ENCODE measurements around the gene RAB8B. TPM values are rescaled to one million over a fixed set of nuclear protein-coding genes. Genes with fewer than 3 reads are reported as not detected.

Gene RAB8B
- total and polyA plus RNA-seq, 5 donors from 2014 or later = 67.4 to 114 (median 77.7) TPM

GRCh38 chr15:63226155-63226883 is 36.9 kb downstream of the RAB8B start:
- peaks cover 13% of the 10 kb centered on the region for H3K36me3 Mint-ChIP-seq
- H3K9me3 Mint-ChIP-seq = no peaks in the 10 kb centered on the region
- ATAC-seq (ENCODE audit: low read depth in 2 of 2) = no peak
- Histone ChIP-seq H3K4me3 (ENCODE audit: low read depth, low read length) (no peak overlapping the region), H3K27ac (ENCODE audit: insufficient read depth, low read length, poor library complexity, severe bottlenecking) (no peak overlapping the region), H3K4me1 (ENCODE audit: control insufficient read depth, insufficient read depth, low read length, poor library complexity, severe bottlenecking) (peaks cover 20% of the 10 kb centered on the region), H3K36me3 (ENCODE audit: control insufficient read depth, insufficient read depth, low read length) (peaks cover 39% of the 10 kb centered on the region), H3K27me3 (ENCODE audit: control insufficient read depth, insufficient read depth, low read length) (no peaks in the 10 kb centered on the region), H3K9me3 (ENCODE audit: control insufficient read depth in 2 of 2, low read length in 2 of 2) (no peaks in the 10 kb centered on the region)
- peaks cover 45 to 80% (median 68%) of the 10 kb centered on the region in 4 donors for H3K4me1 Mint-ChIP-seq
- peak overlapping the region; percentile 62 to 75 (median 64) for H3K27ac Mint-ChIP-seq
- no peaks in the 10 kb centered on the region for H3K27me3 Mint-ChIP-seq
- DNase-seq = no peak
- H3K4me3 Mint-ChIP-seq = peak overlapping the region in 1 of 4 donors; percentile 3

GRCh38 chr15:63226966-63227401 is 37.6 kb downstream of the RAB8B start:
- Histone ChIP-seq H3K4me1 (ENCODE audit: control insufficient read depth, insufficient read depth, low read length, poor library complexity, severe bottlenecking) (peaks cover 21% of the 10 kb centered on the region), H3K27ac (ENCODE audit: insufficient read depth, low read length, poor library complexity, severe bottlenecking) (no peak overlapping the region), H3K9me3 (ENCODE audit: control insufficient read depth in 2 of 2, low read length in 2 of 2) (no peaks in the 10 kb centered on the region), H3K4me3 (ENCODE audit: low read depth, low read length) (no peak overlapping the region), H3K27me3 (ENCODE audit: control insufficient read depth, insufficient read depth, low read length) (no peaks in the 10 kb centered on the region), H3K36me3 (ENCODE audit: control insufficient read depth, insufficient read depth, low read length) (peaks cover 39% of the 10 kb centered on the region)
- ATAC-seq (ENCODE audit: low read depth in 2 of 2) (no peak), DNase-seq (no peak)
- Mint-ChIP-seq H3K36me3 (peaks cover 13% of the 10 kb centered on the region), H3K4me1 (peaks cover 49 to 80% (median 70%) of the 10 kb centered on the region in 4 donors), H3K4me3 (no peak overlapping the region), H3K27me3 (no peaks in the 10 kb centered on the region), H3K9me3 (no peaks in the 10 kb centered on the region), H3K27ac (peak overlapping the region; percentile 64 to 75 (median 68))

GRCh38 chr15:63227689-63228088 is 38.3 kb downstream of the RAB8B start:
- Histone ChIP-seq H3K27ac (ENCODE audit: insufficient read depth, low read length, poor library complexity, severe bottlenecking) (no peak overlapping the region), H3K36me3 (ENCODE audit: control insufficient read depth, insufficient read depth, low read length) (peaks cover 39% of the 10 kb centered on the region), H3K4me3 (ENCODE audit: low read depth, low read length) (no peak overlapping the region), H3K4me1 (ENCODE audit: control insufficient read depth, insufficient read depth, low read length, poor library complexity, severe bottlenecking) (peaks cover 28% of the 10 kb centered on the region), H3K9me3 (ENCODE audit: control insufficient read depth in 2 of 2, low read length in 2 of 2) (no peaks in the 10 kb centered on the region), H3K27me3 (ENCODE audit: control insufficient read depth, insufficient read depth, low read length) (no peaks in the 10 kb centered on the region)
- Mint-ChIP-seq H3K9me3 (no peaks in the 10 kb centered on the region), H3K27me3 (no peaks in the 10 kb centered on the region), H3K27ac (peak overlapping the region; percentile 68 to 91 (median 75)), H3K36me3 (peaks cover 9% of the 10 kb centered on the region), H3K4me1 (peaks cover 51 to 81% (median 71%) of the 10 kb centered on the region in 4 donors), H3K4me3 (peak overlapping the region in 2 of 4 donors; percentile 36 to 58)
- ATAC-seq (ENCODE audit: low read depth in 2 of 2) (no peak), DNase-seq (no peak)

- no peaks in the 10 kb centered on the region for H3K27me3 Mint-ChIP-seq
- ATAC-seq (ENCODE audit: low read depth in 2 of 2) (no peak), DNase-seq (no peak)
- peak overlapping the region in 2 of 4 donors; percentile 32 to 46 for H3K4me3 Mint-ChIP-seq
- peak overlapping the region; percentile 40 for H3K4me3 ChIP-seq (ENCODE audit: low read depth, low read length)
- peaks cover 15% of the 10 kb centered on the region for H3K36me3 ChIP-seq (ENCODE audit: control insufficient read depth, insufficient read depth, low read length)
- peaks cover 42 to 86% (median 73%) of the 10 kb centered on the region in 4 donors for H3K4me1 Mint-ChIP-seq
- no peaks in the 10 kb centered on the region for H3K9me3 Mint-ChIP-seq
- peaks cover 40% of the 10 kb centered on the region for H3K4me1 ChIP-seq (ENCODE audit: control insufficient read depth, insufficient read depth, low read length, poor library complexity, severe bottlenecking)
- peak overlapping the region; percentile 56 to 91 (median 85) for H3K27ac Mint-ChIP-seq
- peak overlapping the region; percentile 76 for H3K27ac ChIP-seq (ENCODE audit: insufficient read depth, low read length, poor library complexity, severe bottlenecking)
- H3K27me3 ChIP-seq (ENCODE audit: control insufficient read depth, insufficient read depth, low read length) = no peaks in the 10 kb centered on the region
- H3K9me3 ChIP-seq (ENCODE audit: control insufficient read depth in 2 of 2, low read length in 2 of 2) = no peaks in the 10 kb centered on the region
- H3K36me3 Mint-ChIP-seq = peaks cover 4% of the 10 kb centered on the region
Measured at GRCh38 chr15:63231206-63231605, 41.8 kb downstream of the RAB8B start.

GRCh38 chr15:63231706-63232105 is 42.3 kb downstream of the RAB8B start:
- DNase-seq (peak in 2 of 3 donors; percentile 15 to 31), ATAC-seq (ENCODE audit: low read depth in 2 of 2) (no peak)
- Mint-ChIP-seq H3K27ac (peak overlapping the region; percentile 56 to 91 (median 85)), H3K4me3 (peak overlapping the region in 2 of 4 donors; percentile 46 to 52), H3K36me3 (peaks cover 8% of the 10 kb centered on the region), H3K27me3 (no peaks in the 10 kb centered on the region), H3K9me3 (no peaks in the 10 kb centered on the region), H3K4me1 (peaks cover 38 to 85% (median 69%) of the 10 kb centered on the region in 4 donors)
- no peaks in the 10 kb centered on the region for H3K27me3 ChIP-seq (ENCODE audit: control insufficient read depth, insufficient read depth, low read length)
- H3K4me1 ChIP-seq (ENCODE audit: control insufficient read depth, insufficient read depth, low read length, poor library complexity, severe bottlenecking) = peaks cover 39% of the 10 kb centered on the region
- no peaks in the 10 kb centered on the region for H3K9me3 ChIP-seq (ENCODE audit: control insufficient read depth in 2 of 2, low read length in 2 of 2)
- peaks cover 13% of the 10 kb centered on the region for H3K36me3 ChIP-seq (ENCODE audit: control insufficient read depth, insufficient read depth, low read length)
- peak overlapping the region; percentile 40 for H3K4me3 ChIP-seq (ENCODE audit: low read depth, low read length)
- H3K27ac ChIP-seq (ENCODE audit: insufficient read depth, low read length, poor library complexity, severe bottlenecking) = peak overlapping the region; percentile 76

GRCh38 chr15:63232405-63232804 is 43.0 kb downstream of the RAB8B start:
- H3K27me3 Mint-ChIP-seq = no peaks in the 10 kb centered on the region
- Histone ChIP-seq H3K27ac (ENCODE audit: insufficient read depth, low read length, poor library complexity, severe bottlenecking) (peak overlapping the region; percentile 76), H3K9me3 (ENCODE audit: control insufficient read depth in 2 of 2, low read length in 2 of 2) (no peaks in the 10 kb centered on the region), H3K36me3 (ENCODE audit: control insufficient read depth, insufficient read depth, low read length) (peaks cover 13% of the 10 kb centered on the region), H3K27me3 (ENCODE audit: control insufficient read depth, insufficient read depth, low read length) (no peaks in the 10 kb centered on the region), H3K4me3 (ENCODE audit: low read depth, low read length) (peak overlapping the region; percentile 40), H3K4me1 (ENCODE audit: control insufficient read depth, insufficient read depth, low read length, poor library complexity, severe bottlenecking) (peaks cover 38% of the 10 kb centered on the region)
- peak in 2 of 3 donors; percentile 58 to 65 for DNase-seq
- peak overlapping the region; percentile 24 to 52 (median 31) for H3K4me3 Mint-ChIP-seq
- peaks cover 0 to 2% (median 0%) of the 10 kb centered on the region in 7 donors for H3K9me3 Mint-ChIP-seq
- H3K36me3 Mint-ChIP-seq = peaks cover 14% of the 10 kb centered on the region
- H3K27ac Mint-ChIP-seq = peak overlapping the region; percentile 64 to 91 (median 85)
- H3K4me1 Mint-ChIP-seq = peaks cover 39 to 85% (median 70%) of the 10 kb centered on the region in 4 donors
- peak; percentile 67 to 79 for ATAC-seq (ENCODE audit: low read depth in 2 of 2)

GRCh38 chr15:63232943-63233342 is 43.5 kb downstream of the RAB8B start:
- Mint-ChIP-seq H3K36me3 (peaks cover 14% of the 10 kb centered on the region), H3K27ac (peak overlapping the region in 2 of 3 donors; percentile 65 to 87), H3K27me3 (no peaks in the 10 kb centered on the region), H3K4me3 (peak overlapping the region in 2 of 4 donors; percentile 32 to 61), H3K4me1 (peaks cover 37 to 85% (median 70%) of the 10 kb centered on the region in 4 donors), H3K9me3 (peaks cover 0 to 2% (median 0%) of the 10 kb centered on the region in 7 donors)
- no peak for DNase-seq
- no peaks in the 10 kb centered on the region for H3K27me3 ChIP-seq (ENCODE audit: control insufficient read depth, insufficient read depth, low read length)
- H3K36me3 ChIP-seq (ENCODE audit: control insufficient read depth, insufficient read depth, low read length) = peaks cover 11% of the 10 kb centered on the region
- peak overlapping the region; percentile 76 for H3K27ac ChIP-seq (ENCODE audit: insufficient read depth, low read length, poor library complexity, severe bottlenecking)
- H3K4me3 ChIP-seq (ENCODE audit: low read depth, low read length) = no peak overlapping the region
- no peak for ATAC-seq (ENCODE audit: low read depth in 2 of 2)
- no peaks in the 10 kb centered on the region for H3K9me3 ChIP-seq (ENCODE audit: control insufficient read depth in 2 of 2, low read length in 2 of 2)
- H3K4me1 ChIP-seq (ENCODE audit: control insufficient read depth, insufficient read depth, low read length, poor library complexity, severe bottlenecking) = peaks cover 40% of the 10 kb centered on the region
